ENCODE data around the gene ADAM8.

Gene ADAM8

DNA sequence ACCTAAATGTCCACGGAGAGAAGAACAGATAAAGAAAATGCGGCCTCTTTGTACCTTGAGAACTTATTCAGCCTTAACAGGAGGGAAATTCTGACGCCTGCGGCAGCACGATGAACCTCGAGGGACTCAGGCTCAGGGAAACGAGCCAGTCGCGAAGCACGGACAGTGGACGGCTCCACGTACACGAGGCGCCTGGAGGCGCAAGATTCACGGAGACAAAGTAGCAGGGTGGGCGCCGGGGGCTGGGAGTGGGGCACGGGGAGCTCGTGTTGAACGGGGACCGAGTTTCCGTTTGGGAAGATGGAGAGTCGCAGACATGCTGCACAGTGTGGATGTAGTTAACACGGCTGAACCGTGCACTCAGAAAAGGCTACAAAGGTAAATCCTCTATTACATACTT is 59.9 kb downstream of the ADAM8 start:
- Histone ChIP-seq H3K4me3 (no peak overlapping the region), H3K27ac (no peak overlapping the region)
- no peak for DNase-seq (ENCODE audit: low spot score)
- TF ChIP-seq, protein P1, sequence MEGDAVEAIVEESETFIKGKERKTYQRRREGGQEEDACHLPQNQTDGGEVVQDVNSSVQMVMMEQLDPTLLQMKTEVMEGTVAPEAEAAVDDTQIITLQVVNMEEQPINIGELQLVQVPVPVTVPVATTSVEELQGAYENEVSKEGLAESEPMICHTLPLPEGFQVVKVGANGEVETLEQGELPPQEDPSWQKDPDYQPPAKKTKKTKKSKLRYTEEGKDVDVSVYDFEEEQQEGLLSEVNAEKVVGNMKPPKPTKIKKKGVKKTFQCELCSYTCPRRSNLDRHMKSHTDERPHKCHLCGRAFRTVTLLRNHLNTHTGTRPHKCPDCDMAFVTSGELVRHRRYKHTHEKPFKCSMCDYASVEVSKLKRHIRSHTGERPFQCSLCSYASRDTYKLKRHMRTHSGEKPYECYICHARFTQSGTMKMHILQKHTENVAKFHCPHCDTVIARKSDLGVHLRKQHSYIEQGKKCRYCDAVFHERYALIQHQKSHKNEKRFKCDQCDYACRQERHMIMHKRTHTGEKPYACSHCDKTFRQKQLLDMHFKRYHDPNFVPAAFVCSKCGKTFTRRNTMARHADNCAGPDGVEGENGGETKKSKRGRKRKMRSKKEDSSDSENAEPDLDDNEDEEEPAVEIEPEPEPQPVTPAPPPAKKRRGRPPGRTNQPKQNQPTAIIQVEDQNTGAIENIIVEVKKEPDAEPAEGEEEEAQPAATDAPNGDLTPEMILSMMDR (IDR thresholded peaks at IDR 0.05), result no peak

DNA sequence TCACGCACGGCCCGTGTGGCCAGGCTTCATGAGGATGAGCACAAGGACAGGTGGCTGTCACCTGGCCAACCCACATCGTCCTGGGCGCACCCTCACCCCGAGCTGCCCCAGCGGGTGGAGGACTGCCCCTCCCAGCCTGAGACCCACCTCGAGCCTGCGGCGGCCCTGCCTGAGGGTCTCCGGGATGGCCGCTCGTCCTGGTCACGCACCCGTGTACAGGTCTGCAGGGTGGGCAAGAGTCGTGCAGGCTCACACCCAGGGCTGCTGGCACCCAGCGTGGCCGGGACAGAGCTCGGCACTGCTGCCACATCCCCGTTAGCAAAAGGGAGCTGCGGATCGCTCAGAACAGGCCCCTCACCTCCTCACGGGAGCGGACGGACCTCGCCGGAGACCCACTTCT is 61.1 kb downstream of the ADAM8 start:
- TF ChIP-seq, protein P1 (IDR thresholded peaks at IDR 0.05), result no peak
- Histone ChIP-seq H3K4me3 (no peak overlapping the region), H3K27ac (no peak overlapping the region)
- DNase-seq (ENCODE audit: low spot score), result no peak

DNA sequence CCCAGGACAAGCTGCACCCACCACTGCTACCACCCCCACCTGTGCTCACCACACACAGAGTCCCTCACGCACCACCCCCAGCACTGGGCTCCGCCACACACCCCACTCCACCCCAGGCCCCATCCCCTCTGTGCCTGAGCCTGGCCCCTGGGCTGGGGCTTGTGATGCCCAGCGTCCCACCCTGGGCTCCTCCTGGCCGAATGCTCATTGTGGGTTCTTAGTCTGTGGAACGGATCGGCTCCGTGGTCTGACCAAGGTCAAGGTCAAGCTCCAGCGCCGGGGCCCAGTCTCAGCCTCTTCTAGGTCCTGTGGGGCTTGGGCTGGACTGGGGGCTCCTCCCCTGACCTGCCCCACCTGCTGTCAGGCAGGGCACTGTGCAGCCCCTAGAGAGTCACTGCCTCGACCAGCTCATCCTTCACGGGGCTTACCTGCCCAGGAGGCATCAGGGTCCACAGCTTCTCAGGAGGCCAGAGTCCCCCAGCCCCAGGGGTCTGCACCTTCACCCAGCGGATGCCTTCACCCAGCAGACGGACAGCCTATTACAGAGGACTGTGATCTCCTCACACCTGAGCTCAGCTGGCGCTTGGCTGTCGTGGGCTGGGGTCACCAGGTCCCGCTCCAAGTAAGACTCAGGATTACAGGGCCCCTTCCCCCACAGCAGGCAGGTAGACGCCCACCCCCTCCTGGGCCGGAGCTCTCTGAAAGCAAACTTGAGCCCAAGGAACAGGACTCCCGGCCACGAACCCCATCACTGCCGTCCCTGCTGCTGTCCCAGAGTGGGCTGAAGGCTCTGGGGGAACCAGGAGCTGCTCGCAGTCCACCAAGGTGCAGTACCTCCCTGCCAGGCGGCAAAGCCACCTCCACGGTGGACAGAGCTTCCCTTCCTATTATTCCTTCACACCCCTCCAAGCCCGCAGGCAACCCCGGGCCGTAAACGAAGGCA is 61.9 kb downstream of the ADAM8 start:
- no peak for DNase-seq (ENCODE audit: low spot score)
- TF ChIP-seq, protein P1 (IDR thresholded peaks at IDR 0.05), result no peak
- no peak overlapping the region for H3K27ac ChIP-seq
- no peak overlapping the region for H3K4me3 ChIP-seq

DNA sequence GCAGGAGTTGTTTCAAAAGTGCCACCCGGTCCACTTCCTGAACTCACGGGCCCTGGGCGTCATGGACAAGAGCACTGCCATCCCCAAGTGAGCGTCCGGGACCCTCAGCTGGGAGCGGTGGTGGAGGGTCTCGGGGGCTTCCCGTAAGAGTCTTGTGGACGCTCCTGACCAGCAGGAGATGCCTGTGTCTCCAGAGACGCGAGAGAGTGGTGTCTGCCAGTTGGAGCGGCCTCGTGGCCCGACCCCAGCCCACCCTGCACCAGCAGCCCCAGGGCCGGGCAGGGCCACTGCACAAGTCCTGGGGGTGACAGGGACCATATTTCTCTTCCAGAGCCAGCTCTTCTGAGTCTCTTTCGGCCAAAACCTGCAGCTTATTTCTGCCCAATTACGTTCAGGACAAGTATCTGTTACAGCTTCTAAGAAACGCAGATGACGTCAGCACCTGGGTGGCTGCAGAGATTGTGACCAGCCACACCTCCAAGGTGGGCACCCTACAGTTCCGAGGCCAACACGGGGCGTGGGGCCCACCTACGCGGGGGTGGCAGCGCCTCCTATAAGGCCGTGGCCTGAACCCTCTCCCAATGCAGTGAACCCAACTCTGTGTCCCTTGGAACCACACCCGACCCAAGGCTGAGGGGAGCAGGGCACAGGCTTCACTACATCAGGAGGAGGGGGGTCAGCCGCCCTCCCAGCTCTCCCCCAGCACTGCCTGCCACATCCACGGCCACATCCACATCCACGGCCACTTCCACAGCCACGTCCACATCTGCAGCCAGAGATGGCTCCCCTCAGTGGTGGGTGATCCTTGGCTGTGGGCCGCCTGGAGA is 62.8 kb downstream of the ADAM8 start:
- TF ChIP-seq, protein P1 (IDR thresholded peaks at IDR 0.05), result no peak
- no peak for DNase-seq (ENCODE audit: low spot score)
- Histone ChIP-seq H3K27ac (no peak overlapping the region), H3K4me3 (no peak overlapping the region)

DNA sequence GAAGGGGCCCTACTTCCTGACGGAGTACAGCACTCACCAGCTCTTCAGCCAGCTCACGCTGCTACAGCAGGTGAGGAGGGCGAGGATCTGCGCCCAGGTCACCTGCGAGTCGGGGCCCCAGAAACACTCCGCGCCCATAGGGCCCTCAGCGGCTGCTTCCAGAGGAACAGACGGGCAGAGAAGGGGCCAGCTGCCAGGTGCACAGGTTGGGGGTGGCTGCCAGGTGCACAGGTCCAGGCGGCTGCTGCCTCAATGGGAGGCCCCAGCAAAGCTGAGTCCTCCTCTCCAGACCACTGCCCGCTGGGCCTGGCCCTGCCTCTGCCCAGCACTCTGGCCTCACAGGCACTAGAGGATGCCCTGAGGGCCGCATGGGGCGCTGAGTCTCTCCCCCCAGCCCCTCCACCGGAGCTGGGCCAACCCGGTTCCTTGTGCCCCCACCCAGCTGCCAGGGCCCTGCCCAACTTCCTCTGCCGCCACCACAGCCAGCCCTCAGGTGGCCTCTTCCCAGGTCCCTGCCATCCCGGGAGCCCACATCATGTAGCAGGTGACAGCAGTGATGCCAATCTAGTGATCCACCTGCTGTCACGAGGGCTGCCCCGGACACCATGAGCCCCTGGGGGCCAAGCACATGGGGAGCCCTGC is 63.7 kb downstream of the ADAM8 start:
- Histone ChIP-seq H3K4me3 (no peak overlapping the region), H3K27ac (no peak overlapping the region)
- no peak for DNase-seq (ENCODE audit: low spot score)
- TF ChIP-seq, protein P1 (IDR thresholded peaks at IDR 0.05), result no peak

Measured in coronary artery (tissue), 2 donors.